ENCODE results near the gene FANCL. TPM values are rescaled to one million over a fixed set of nuclear protein-coding genes. Genes with fewer than 3 reads are reported as not detected.
"Not testable (repeated sequence)": the region's sequence is repeated elsewhere in the genome, so short reads cannot be mapped to it uniquely, and the experiment has no call there.

FANCL gene
- total RNA-seq, 2 donors from 2014 or later, result 21.6 to 28.2 TPM

- Mint-ChIP-seq H3K36me3 (peaks cover 24 to 45% of the 10 kb centered on the region in 2 donors), H3K9me3 (peaks cover 7 to 11% of the 10 kb centered on the region in 2 donors)
- not testable (repeated sequence) for H3K27ac Mint-ChIP-seq; DNase-seq (ENCODE audit: low spot score in 2 of 2); ATAC-seq
Measured at GRCh38 chr2:58177187-58177586, 63.9 kb downstream of the FANCL start.

GRCh38 chr2:58171831-58172230 is 69.3 kb downstream of the FANCL start:
- not testable (repeated sequence) for DNase-seq (ENCODE audit: low spot score in 2 of 2); H3K27ac Mint-ChIP-seq; ATAC-seq
- H3K36me3 Mint-ChIP-seq, result peaks cover 50 to 56% of the 10 kb centered on the region in 2 donors
- H3K9me3 Mint-ChIP-seq, result peaks cover 25 to 28% of the 10 kb centered on the region in 2 donors

- Mint-ChIP-seq H3K36me3 (peaks cover 50 to 55% of the 10 kb centered on the region in 2 donors), H3K9me3 (peaks cover 25 to 28% of the 10 kb centered on the region in 2 donors)
- not testable (repeated sequence) for ATAC-seq; DNase-seq (ENCODE audit: low spot score in 2 of 2); H3K27ac Mint-ChIP-seq
Measured at GRCh38 chr2:58170334-58170933, 70.7 kb downstream of the FANCL start.

- not testable (repeated sequence) for H3K27ac Mint-ChIP-seq; ATAC-seq; DNase-seq (ENCODE audit: low spot score in 2 of 2)
- Mint-ChIP-seq H3K36me3 (peaks cover 50 to 54% of the 10 kb centered on the region in 2 donors), H3K9me3 (peaks cover 25 to 28% of the 10 kb centered on the region in 2 donors)
Measured at GRCh38 chr2:58169845-58170244, 71.3 kb downstream of the FANCL start.

- not testable (repeated sequence) for DNase-seq (ENCODE audit: low spot score in 2 of 2); H3K27ac Mint-ChIP-seq; ATAC-seq
- Mint-ChIP-seq H3K36me3 (peaks cover 38 to 39% of the 10 kb centered on the region in 2 donors), H3K9me3 (peaks cover 17 to 28% of the 10 kb centered on the region in 2 donors)
Measured at GRCh38 chr2:58168130-58168529, 73.0 kb downstream of the FANCL start.

GRCh38 chr2:58163913-58164312 is 77.2 kb downstream of the FANCL start:
- peaks cover 0 to under 1% of the 10 kb centered on the region in 2 donors for H3K9me3 Mint-ChIP-seq
- DNase-seq (ENCODE audit: low spot score in 2 of 2) (no peak), ATAC-seq (no peak)
- H3K36me3 Mint-ChIP-seq, result peaks cover 3 to 18% of the 10 kb centered on the region in 2 donors
- H3K27ac Mint-ChIP-seq, result no peak overlapping the region

- DNase-seq (ENCODE audit: low spot score in 2 of 2) (no peak), ATAC-seq (no peak)
- Mint-ChIP-seq H3K36me3 (peaks cover 12 to 34% of the 10 kb centered on the region in 2 donors), H3K9me3 (no peaks in the 10 kb centered on the region), H3K27ac (no peak overlapping the region)
Measured at GRCh38 chr2:58158481-58158880, 82.6 kb downstream of the FANCL start.

GRCh38 chr2:58157754-58158153 is 83.4 kb downstream of the FANCL start:
- H3K9me3 Mint-ChIP-seq, result no peaks in the 10 kb centered on the region
- ATAC-seq (no peak), DNase-seq (ENCODE audit: low spot score in 2 of 2) (no peak)
- no peak overlapping the region for H3K27ac Mint-ChIP-seq
- peaks cover 16 to 34% of the 10 kb centered on the region in 2 donors for H3K36me3 Mint-ChIP-seq

- ATAC-seq (no peak), DNase-seq (ENCODE audit: low spot score in 2 of 2) (no peak)
- Mint-ChIP-seq H3K9me3 (no peaks in the 10 kb centered on the region), H3K27ac (peak overlapping the region in 1 of 2 donors; percentile 29), H3K36me3 (peaks cover 19 to 29% of the 10 kb centered on the region in 2 donors)
Measured at GRCh38 chr2:58156780-58157179, 84.3 kb downstream of the FANCL start.

- no peak for ATAC-seq
- Mint-ChIP-seq H3K9me3 (no peaks in the 10 kb centered on the region), H3K27ac (peak overlapping the region in 1 of 2 donors; percentile 40), H3K36me3 (peaks cover 19 to 29% of the 10 kb centered on the region in 2 donors)
- no peak for DNase-seq (ENCODE audit: low spot score in 2 of 2)
Measured at GRCh38 chr2:58155160-58155778, 85.9 kb downstream of the FANCL start.

- no peaks in the 10 kb centered on the region for H3K9me3 Mint-ChIP-seq
- H3K27ac Mint-ChIP-seq, result no peak overlapping the region
- DNase-seq (ENCODE audit: low spot score in 2 of 2), result no peak
- ATAC-seq, result peak; percentile 60 to 81
- peaks cover 0 to 7% of the 10 kb centered on the region in 2 donors for H3K36me3 Mint-ChIP-seq
Measured at GRCh38 chr2:58146707-58147106, 94.4 kb downstream of the FANCL start.

- H3K27ac Mint-ChIP-seq; H3K9me3 Mint-ChIP-seq; H3K36me3 Mint-ChIP-seq; ATAC-seq; DNase-seq (ENCODE audit: low spot score in 2 of 2): not testable (repeated sequence)
Measured at GRCh38 chr2:58145769-58146168, 95.4 kb downstream of the FANCL start.

GRCh38 chr2:58140508-58141072 is 100.5 kb downstream of the FANCL start:
- H3K36me3 Mint-ChIP-seq, result peaks cover 0 to 9% of the 10 kb centered on the region in 2 donors

GRCh38 chr2:58138396-58139030 is 102.6 kb downstream of the FANCL start:
- Mint-ChIP-seq H3K36me3 (peaks cover 0 to 9% of the 10 kb centered on the region in 2 donors), H3K27ac (no peak overlapping the region), H3K9me3 (no peaks in the 10 kb centered on the region)
- no peak for DNase-seq (ENCODE audit: low spot score in 2 of 2)
- no peak for ATAC-seq

More at GRCh38 chr2:58140508-58141072, 100.5 kb downstream of the FANCL start:
- DNase-seq (ENCODE audit: low spot score in 2 of 2) (no peak), ATAC-seq (no peak)
- Mint-ChIP-seq H3K9me3 (no peaks in the 10 kb centered on the region), H3K27ac (no peak overlapping the region)

- Mint-ChIP-seq H3K9me3 (no peaks in the 10 kb centered on the region), H3K27ac (no peak overlapping the region), H3K36me3 (peaks cover 0 to 9% of the 10 kb centered on the region in 2 donors)
- DNase-seq (ENCODE audit: low spot score in 2 of 2), result no peak
- no peak for ATAC-seq
Measured at GRCh38 chr2:58137856-58138255, 103.3 kb downstream of the FANCL start.

- DNase-seq (ENCODE audit: low spot score in 2 of 2), result no peak
- no peak for ATAC-seq
- H3K27ac Mint-ChIP-seq, result no peak overlapping the region
- H3K9me3 Mint-ChIP-seq, result no peaks in the 10 kb centered on the region
- H3K36me3 Mint-ChIP-seq, result peaks cover 0 to 9% of the 10 kb centered on the region in 2 donors
Measured at GRCh38 chr2:58137221-58137620, 103.9 kb downstream of the FANCL start.

GRCh38 chr2:58135861-58136260 is 105.3 kb downstream of the FANCL start:
- H3K36me3 Mint-ChIP-seq, result peaks cover 0 to 16% of the 10 kb centered on the region in 2 donors
- H3K9me3 Mint-ChIP-seq, result no peaks in the 10 kb centered on the region
- DNase-seq (ENCODE audit: low spot score in 2 of 2) (no peak), ATAC-seq (no peak)
- H3K27ac Mint-ChIP-seq, result no peak overlapping the region
